Keratinocyte (primary cell): Measurements from ENCODE around the gene C12orf75.

Experiments used
- EZH2 ChIP-seq: IDR thresholded peaks from one replicate; pipeline ENCODE4 v1.6.1; 2012; ENCODE audit warnings: inconsistent platforms, mild to moderate bottlenecking, low read length, moderate library complexity
- TF ChIP-seq, protein P1 (sequence below), 3 experiments: IDR thresholded peaks in 1 of 3; conservative IDR thresholded peaks in 1 of 3; optimal IDR thresholded peaks in 1 of 3; 2 replicates in 2 of 3; 3 replicates in 1 of 3; pipeline versions ENCODE3 to v1.5.1; 2011; ENCODE audit warnings: low read length in 3 of 3, mild to moderate bottlenecking in 3 of 3, moderate library complexity in 2 of 3, control low read depth in 1 of 3, inconsistent platforms in 1 of 3; ENCODE audit not compliant: insufficient read depth in 2 of 3; ENCODE audit errors: extremely low read depth in 1 of 3

DNA sequence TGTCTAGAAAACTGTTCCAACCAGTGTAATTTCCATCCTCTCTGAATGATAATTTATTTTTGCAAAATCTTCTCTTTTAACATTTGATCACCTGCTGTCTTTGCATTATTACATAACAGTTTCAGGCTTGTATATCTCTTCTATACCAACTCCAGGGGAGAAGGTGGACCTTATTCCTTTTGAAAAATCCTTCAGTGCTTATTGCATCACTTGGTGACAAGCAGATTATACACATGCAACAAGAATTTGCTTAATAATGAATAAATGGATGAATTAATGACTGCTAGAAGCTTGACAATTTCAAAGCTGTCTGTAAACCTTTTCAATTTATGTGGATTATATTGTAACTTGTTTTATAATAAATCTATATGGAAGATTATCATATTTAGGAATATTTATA lies 37.3 kb upstream of the C12orf75 start:
- TF ChIP-seq, protein P1, sequence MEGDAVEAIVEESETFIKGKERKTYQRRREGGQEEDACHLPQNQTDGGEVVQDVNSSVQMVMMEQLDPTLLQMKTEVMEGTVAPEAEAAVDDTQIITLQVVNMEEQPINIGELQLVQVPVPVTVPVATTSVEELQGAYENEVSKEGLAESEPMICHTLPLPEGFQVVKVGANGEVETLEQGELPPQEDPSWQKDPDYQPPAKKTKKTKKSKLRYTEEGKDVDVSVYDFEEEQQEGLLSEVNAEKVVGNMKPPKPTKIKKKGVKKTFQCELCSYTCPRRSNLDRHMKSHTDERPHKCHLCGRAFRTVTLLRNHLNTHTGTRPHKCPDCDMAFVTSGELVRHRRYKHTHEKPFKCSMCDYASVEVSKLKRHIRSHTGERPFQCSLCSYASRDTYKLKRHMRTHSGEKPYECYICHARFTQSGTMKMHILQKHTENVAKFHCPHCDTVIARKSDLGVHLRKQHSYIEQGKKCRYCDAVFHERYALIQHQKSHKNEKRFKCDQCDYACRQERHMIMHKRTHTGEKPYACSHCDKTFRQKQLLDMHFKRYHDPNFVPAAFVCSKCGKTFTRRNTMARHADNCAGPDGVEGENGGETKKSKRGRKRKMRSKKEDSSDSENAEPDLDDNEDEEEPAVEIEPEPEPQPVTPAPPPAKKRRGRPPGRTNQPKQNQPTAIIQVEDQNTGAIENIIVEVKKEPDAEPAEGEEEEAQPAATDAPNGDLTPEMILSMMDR (optimal IDR thresholded peaks at IDR 0.05 in 1 of 3, IDR thresholded peaks at IDR 0.05 in 1 of 3, conservative IDR thresholded peaks at IDR 0.05 in 1 of 3; ENCODE audit: extremely low read depth in 1 of 3, insufficient read depth in 2 of 3, low read length in 3 of 3), result no peak
- no peak for TF ChIP-seq EZH2
